Measurements from ENCODE around the gene MAP3K15.

GRCh38 chrX:19392703-19393102 is 122.6 kb downstream of the MAP3K15 start:
- no peak for TF ChIP-seq EP300 (IDR thresholded peaks at IDR 0.05)
- TF ChIP-seq POLR2AphosphoS5 (IDR thresholded peaks at IDR 0.05): no peak
- no peak for TF ChIP-seq CTCF (IDR thresholded peaks at IDR 0.05)

All from upper lobe of left lung (tissue), 4 donors.